ENCODE measurements around the gene ZBTB24.
A peak's percentile ranks its signal among the peaks of the same experiment; 100 is the strongest.

ZBTB24 gene

GRCh38 chr6:109498052-109498451, 15.0 kb upstream of the ZBTB24 start:
- DNase-seq, result no peak

GRCh38 chr6:109496036-109496772, 13.2 kb upstream of the ZBTB24 start:
- DNase-seq, result no peak

GRCh38 chr6:109493865-109494264, 10.8 kb upstream of the ZBTB24 start:
- DNase-seq, result peak; percentile 72

GRCh38 chr6:109491207-109491938, 8.4 kb upstream of the ZBTB24 start:
- no peak for DNase-seq

GRCh38 chr6:109490713-109491112, 7.7 kb upstream of the ZBTB24 start:
- no peak for DNase-seq

GRCh38 chr6:109488001-109488400, 5.0 kb upstream of the ZBTB24 start:
- DNase-seq, result no peak

- no peak for DNase-seq
Observed at GRCh38 chr6:109486068-109486467, 3.0 kb upstream of the ZBTB24 start.

GRCh38 chr6:109485266-109485935, 2.4 kb upstream of the ZBTB24 start:
- DNase-seq, result no peak

- DNase-seq, result no peak
Observed at GRCh38 chr6:109484122-109484521, 1.1 kb upstream of the ZBTB24 start.

- DNase-seq, result no peak
Observed at GRCh38 chr6:109483735-109484057, 677 bp upstream of the ZBTB24 start.

GRCh38 chr6:109480993-109481480, 2.0 kb downstream of the ZBTB24 start:
- DNase-seq, result no peak

- DNase-seq, result no peak
Observed at GRCh38 chr6:109478841-109479624, 4.0 kb downstream of the ZBTB24 start.

- DNase-seq, result no peak
Observed at GRCh38 chr6:109478222-109478805, 4.7 kb downstream of the ZBTB24 start.

- DNase-seq, result no peak
Observed at GRCh38 chr6:109477725-109478124, 5.3 kb downstream of the ZBTB24 start.

GRCh38 chr6:109477184-109477583, 5.8 kb downstream of the ZBTB24 start:
- DNase-seq, result no peak

GRCh38 chr6:109475625-109476024, 7.4 kb downstream of the ZBTB24 start:
- no peak for DNase-seq

- DNase-seq, result no peak
Observed at GRCh38 chr6:109474995-109475394, 8.0 kb downstream of the ZBTB24 start.

GRCh38 chr6:109473120-109473519, 9.9 kb downstream of the ZBTB24 start:
- DNase-seq, result no peak

GRCh38 chr6:109472132-109472995, 10.7 kb downstream of the ZBTB24 start:
- peak; percentile 75 for DNase-seq

- DNase-seq, result no peak
Observed at GRCh38 chr6:109471105-109471810, 11.8 kb downstream of the ZBTB24 start.

- DNase-seq, result no peak
Observed at GRCh38 chr6:109469591-109470189, 13.3 kb downstream of the ZBTB24 start.

All from MV-4-11 (cell line).